Measurements from ENCODE around the gene SLC16A3. TPM values are rescaled to one million over a fixed set of nuclear protein-coding genes. Genes with fewer than 3 reads are reported as not detected.

The SLC16A3 gene
- total and polyA plus RNA-seq, 9 of the 15 experiments (the other 6 are each of a cell fraction or from before 2014, with no cell fraction given), result 0.11 to 5.4 (median 1.2) TPM; not detected in 2

- TF ChIP-seq ZNF592 (IDR thresholded peaks at IDR 0.05), result peak; percentile 87
- TF ChIP-seq KAT2B (IDR thresholded peaks at IDR 0.05; ENCODE audit: low read depth, low read length), result no peak
- TF ChIP-seq ZNF174 (CRISPR knock-in tag; IDR thresholded peaks at IDR 0.05), result no peak
- peak; percentile 63; the same call in 1 of the 2 replicates for TF ChIP-seq NFRKB (IDR thresholded peaks at IDR 0.05; ENCODE audit: low read depth)
- TF ChIP-seq FOXK2 (conservative IDR thresholded peaks at IDR 0.05 in 1 of 2, IDR thresholded peaks at IDR 0.05 in 1 of 2; ENCODE audit: low read depth in 2 of 2), result peak; percentile 57 to 75; a peak in 1 of 4 replicates
- no peak for TF ChIP-seq ZNF23 (CRISPR knock-in tag; IDR thresholded peaks at IDR 0.05)
- TF ChIP-seq NR4A1 (CRISPR knock-in tag; IDR thresholded peaks at IDR 0.05), result no peak
- TF ChIP-seq NR4A1 (tag; IDR thresholded peaks at IDR 0.05), result peak; percentile 73; the same call in 1 of the 2 replicates
- TF ChIP-seq ZFX (CRISPR knock-in tag; IDR thresholded peaks at IDR 0.05), result peak; percentile 88
- no peak for TF ChIP-seq DIDO1 (tag; IDR thresholded peaks at IDR 0.05; ENCODE audit: low read depth)
- 0 out of 2 replicates have a peak, but pooled peaks have one; percentile 49 for TF ChIP-seq ZC3H4 (CRISPR knock-in tag; IDR thresholded peaks at IDR 0.05; ENCODE audit: borderline replicate concordance)
- TF ChIP-seq ZBTB33 (CRISPR knock-in tag; IDR thresholded peaks at IDR 0.05), result 0 out of 2 replicates have a peak, but pooled peaks have one; percentile 9
- TF ChIP-seq CTBP1 (IDR thresholded peaks at IDR 0.05; ENCODE audit: borderline replicate concordance), result peak; percentile 64; the same call in 1 of the 2 replicates
- TF ChIP-seq HNRNPLL (IDR thresholded peaks at IDR 0.05; ENCODE audit: low read depth, low read length, poor library complexity, severe bottlenecking), result no peak
- TF ChIP-seq MED1 (CRISPR knock-in tag; IDR thresholded peaks at IDR 0.05; ENCODE audit: borderline replicate concordance), result no peak
- no peak for TF ChIP-seq ARID1B (IDR thresholded peaks at IDR 0.05)
- peak; percentile 84 to 87 for TF ChIP-seq NRF1 (conservative IDR thresholded peaks at IDR 0.05 in 1 of 2, IDR thresholded peaks at IDR 0.05 in 1 of 2)
- 0 out of 2 replicates have a peak, but pooled peaks have one; percentile 7 for TF ChIP-seq BHLHE40 (IDR thresholded peaks at IDR 0.05; ENCODE audit: low read length)
- no peak for TF ChIP-seq ATF1 (CRISPR knock-in tag; IDR thresholded peaks at IDR 0.05)
- TF ChIP-seq ATF1 (tag; IDR thresholded peaks at IDR 0.05), result peak; percentile 49
- TF ChIP-seq ZEB2 (IDR thresholded peaks at IDR 0.05), result no peak
- no peak for TF ChIP-seq NFE2L1 (tag; IDR thresholded peaks at IDR 0.05; ENCODE audit: borderline replicate concordance, low read depth)
- TF ChIP-seq MEF2A (IDR thresholded peaks at IDR 0.05; ENCODE audit: control insufficient read depth, low read depth, low read length), result no peak
- no peak for TF ChIP-seq SOX6 (IDR thresholded peaks at IDR 0.05)
- peak; percentile 24 for TF ChIP-seq GABPA (tag; conservative IDR thresholded peaks at IDR 0.05; ENCODE audit: low read depth)
These were observed 2.9 kb downstream of the SLC16A3 start (continued) for GRCh38 chr17:82231562-82232321.
